Measurements from ENCODE around the gene GCNT3. TPM values are rescaled to one million over a fixed set of nuclear protein-coding genes. Genes with fewer than 3 reads are reported as not detected.

Gene GCNT3
- total and polyA plus RNA-seq, 2 donors (not counting 1 experiment from before 2014, with no cell fraction given), result 0.16 to 0.17 TPM

- no peaks in the 10 kb centered on the region for H3K4me1 ChIP-seq (ENCODE audit: control insufficient read depth, extremely low read depth, insufficient read depth, low read length)
- TF ChIP-seq EZH2 (IDR thresholded peaks at IDR 0.05; ENCODE audit: low read length, missing control alignments), result no peak
- TF ChIP-seq CTCF (conservative IDR thresholded peaks at IDR 0.05 in 1 of 2, IDR thresholded peaks at IDR 0.05 in 1 of 2; ENCODE audit: low read depth in 1 of 2, low read length in 2 of 2), result no peak
- no peaks in the 10 kb centered on the region for H4K20me1 ChIP-seq (ENCODE audit: control insufficient read depth, extremely low read depth, insufficient read depth, low read length)
- no peaks in the 10 kb centered on the region for H3K36me3 ChIP-seq (ENCODE audit: control insufficient read depth, insufficient read depth, low read length)
- no peaks in the 10 kb centered on the region for H3K79me2 ChIP-seq (ENCODE audit: control insufficient read depth, insufficient read depth, low read length)
- no peaks in the 10 kb centered on the region for H3K9me3 ChIP-seq (ENCODE audit: control insufficient read depth, insufficient read depth, low read depth, low read length)
- no peak overlapping the region for H2AFZ ChIP-seq (ENCODE audit: low read length)
- H3K27me3 ChIP-seq (ENCODE audit: control insufficient read depth, insufficient read depth, low read length), result peaks cover 3% of the 10 kb centered on the region
- no peak overlapping the region for H3K4me3 ChIP-seq (replicated peaks in 1 of 4; ENCODE audit: control extremely low read depth in 1 of 4, insufficient read depth in 1 of 4, low read depth in 3 of 4, low read length in 4 of 4)
- H3K9ac ChIP-seq (ENCODE audit: insufficient read depth, low read length), result no peak overlapping the region
- no peak for DNase-seq (ENCODE audit: low read depth in 2 of 2)
- no peak overlapping the region for H3K4me2 ChIP-seq (ENCODE audit: extremely low read depth, insufficient read depth, low read length)
- H3K27ac ChIP-seq (ENCODE audit: insufficient read depth, low read length), result no peak overlapping the region
Measured at GRCh38 chr15:59614153-59614552, 2.6 kb downstream of the GCNT3 start.

GRCh38 chr15:59615661-59616060 is 4.1 kb downstream of the GCNT3 start:
- no peak overlapping the region for H3K4me2 ChIP-seq (ENCODE audit: extremely low read depth, insufficient read depth, low read length)
- no peak overlapping the region for H3K4me3 ChIP-seq (replicated peaks in 1 of 4; ENCODE audit: control extremely low read depth in 1 of 4, insufficient read depth in 1 of 4, low read depth in 3 of 4, low read length in 4 of 4)
- TF ChIP-seq EZH2 (IDR thresholded peaks at IDR 0.05; ENCODE audit: low read length, missing control alignments), result no peak
- TF ChIP-seq CTCF (conservative IDR thresholded peaks at IDR 0.05 in 1 of 2, IDR thresholded peaks at IDR 0.05 in 1 of 2; ENCODE audit: low read depth in 1 of 2, low read length in 2 of 2), result no peak
- H3K4me1 ChIP-seq (ENCODE audit: control insufficient read depth, extremely low read depth, insufficient read depth, low read length), result no peaks in the 10 kb centered on the region
- no peak for DNase-seq (ENCODE audit: low read depth in 2 of 2)
- H3K79me2 ChIP-seq (ENCODE audit: control insufficient read depth, insufficient read depth, low read length), result no peaks in the 10 kb centered on the region
- H3K27ac ChIP-seq (ENCODE audit: insufficient read depth, low read length), result no peak overlapping the region
- no peak overlapping the region for H3K9ac ChIP-seq (ENCODE audit: insufficient read depth, low read length)
- H3K9me3 ChIP-seq (ENCODE audit: control insufficient read depth, insufficient read depth, low read depth, low read length), result no peaks in the 10 kb centered on the region
- no peaks in the 10 kb centered on the region for H3K36me3 ChIP-seq (ENCODE audit: control insufficient read depth, insufficient read depth, low read length)
- H2AFZ ChIP-seq (ENCODE audit: low read length), result no peak overlapping the region
- H4K20me1 ChIP-seq (ENCODE audit: control insufficient read depth, extremely low read depth, insufficient read depth, low read length), result no peaks in the 10 kb centered on the region
- peaks cover 3% of the 10 kb centered on the region for H3K27me3 ChIP-seq (ENCODE audit: control insufficient read depth, insufficient read depth, low read length)

- Histone ChIP-seq H2AFZ (ENCODE audit: low read length) (no peak overlapping the region), H3K4me1 (ENCODE audit: control insufficient read depth, extremely low read depth, insufficient read depth, low read length) (no peaks in the 10 kb centered on the region), H4K20me1 (ENCODE audit: control insufficient read depth, extremely low read depth, insufficient read depth, low read length) (no peaks in the 10 kb centered on the region), H3K4me2 (ENCODE audit: extremely low read depth, insufficient read depth, low read length) (no peak overlapping the region), H3K27me3 (ENCODE audit: control insufficient read depth, insufficient read depth, low read length) (peaks cover 3% of the 10 kb centered on the region), H3K4me3 (replicated peaks in 1 of 4; ENCODE audit: control extremely low read depth in 1 of 4, insufficient read depth in 1 of 4, low read depth in 3 of 4, low read length in 4 of 4) (no peak overlapping the region), H3K27ac (ENCODE audit: insufficient read depth, low read length) (no peak overlapping the region), H3K36me3 (ENCODE audit: control insufficient read depth, insufficient read depth, low read length) (no peaks in the 10 kb centered on the region), H3K9ac (ENCODE audit: insufficient read depth, low read length) (no peak overlapping the region), H3K79me2 (ENCODE audit: control insufficient read depth, insufficient read depth, low read length) (no peaks in the 10 kb centered on the region), H3K9me3 (ENCODE audit: control insufficient read depth, insufficient read depth, low read depth, low read length) (no peaks in the 10 kb centered on the region)
- no peak for DNase-seq (ENCODE audit: low read depth in 2 of 2)
- TF ChIP-seq EZH2 (IDR thresholded peaks at IDR 0.05; ENCODE audit: low read length, missing control alignments) (no peak), CTCF (conservative IDR thresholded peaks at IDR 0.05 in 1 of 2, IDR thresholded peaks at IDR 0.05 in 1 of 2; ENCODE audit: low read depth in 1 of 2, low read length in 2 of 2) (no peak)
Measured at GRCh38 chr15:59616379-59616778, 4.8 kb downstream of the GCNT3 start.

Measured in fibroblast of lung (primary cell).